ENCODE data around the gene KRT14.
"Not testable (repeated sequence)": the region's sequence is repeated elsewhere in the genome, so short reads cannot be mapped to it uniquely, and the experiment has no call there.

KRT14 gene

GRCh38 chr17:41586863-41587495 lies at the start of gene KRT14:
TSS of gene KRT14 (minus strand) at chr17:41586895. CDS start at chr17:41586834, 61 bp downstream.
- DNase-seq, result no peak

DNA sequence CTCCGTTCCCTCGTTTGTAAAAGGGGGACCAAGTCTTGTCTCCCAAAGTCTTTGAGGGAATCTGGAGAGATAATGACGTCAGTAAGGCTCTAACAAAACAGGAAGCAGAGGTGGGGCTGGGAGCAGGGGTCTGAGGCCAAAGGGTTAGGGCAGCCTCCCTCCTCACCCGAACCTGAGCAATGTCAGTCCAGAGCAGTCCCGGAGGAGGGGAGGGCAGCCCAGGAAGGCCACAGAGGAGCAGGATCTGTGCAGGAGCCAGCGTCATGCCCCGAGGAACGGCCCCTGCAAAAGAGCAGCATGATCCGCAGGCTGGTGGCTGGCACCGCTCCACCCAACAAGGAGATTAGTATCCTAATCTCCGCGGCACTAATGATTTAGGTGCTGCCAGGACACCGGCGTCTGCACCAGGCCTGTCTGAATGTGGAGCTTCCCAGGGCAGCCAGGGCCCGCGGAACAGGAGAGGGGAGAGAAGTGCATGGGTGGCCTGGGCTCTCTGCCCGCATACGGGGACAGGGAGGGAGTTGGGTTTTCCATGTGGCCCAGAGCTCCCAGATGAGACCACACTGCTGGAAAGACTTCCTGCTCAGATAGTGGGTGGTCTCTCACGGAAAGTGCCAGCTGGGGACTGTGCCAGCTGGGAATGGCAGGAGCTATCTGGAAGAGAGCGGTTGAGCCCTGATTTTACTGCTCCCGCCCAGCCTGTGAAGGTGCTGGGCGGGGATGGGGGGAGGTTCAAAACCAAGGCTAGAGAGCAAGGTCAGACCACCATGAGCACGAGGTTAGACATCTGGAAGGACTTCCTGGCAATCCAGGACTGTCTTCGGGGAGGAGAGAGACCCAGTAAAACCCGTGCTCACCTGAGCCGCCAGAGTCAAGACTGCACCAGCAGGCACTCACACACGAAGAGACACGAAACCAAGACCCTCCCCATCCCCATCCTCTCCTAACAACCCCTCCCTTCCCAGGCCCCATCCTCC lies 48.7 kb upstream of the KRT14 start:
- no peak for DNase-seq

DNA sequence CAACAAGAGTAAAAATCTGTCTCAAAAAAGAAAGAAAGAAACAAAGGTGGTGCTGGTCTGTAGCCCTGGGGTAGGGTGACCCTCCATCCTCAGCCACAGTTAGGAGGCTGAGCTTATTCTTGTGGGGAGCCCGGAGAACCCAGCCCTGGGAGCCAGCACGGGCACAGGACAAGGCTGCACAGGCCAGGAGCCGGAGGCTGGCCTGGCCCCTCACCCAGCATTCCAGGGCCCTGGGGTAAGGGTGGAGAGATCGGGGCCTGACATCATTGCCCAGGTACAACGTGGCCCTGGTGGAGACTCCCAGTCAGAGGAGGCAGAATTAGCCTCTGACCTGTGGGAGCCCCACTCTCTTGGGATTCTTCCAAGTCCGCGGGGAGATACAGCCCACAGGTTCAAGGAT lies 47.9 kb upstream of the KRT14 start:
- no peak for DNase-seq

DNA sequence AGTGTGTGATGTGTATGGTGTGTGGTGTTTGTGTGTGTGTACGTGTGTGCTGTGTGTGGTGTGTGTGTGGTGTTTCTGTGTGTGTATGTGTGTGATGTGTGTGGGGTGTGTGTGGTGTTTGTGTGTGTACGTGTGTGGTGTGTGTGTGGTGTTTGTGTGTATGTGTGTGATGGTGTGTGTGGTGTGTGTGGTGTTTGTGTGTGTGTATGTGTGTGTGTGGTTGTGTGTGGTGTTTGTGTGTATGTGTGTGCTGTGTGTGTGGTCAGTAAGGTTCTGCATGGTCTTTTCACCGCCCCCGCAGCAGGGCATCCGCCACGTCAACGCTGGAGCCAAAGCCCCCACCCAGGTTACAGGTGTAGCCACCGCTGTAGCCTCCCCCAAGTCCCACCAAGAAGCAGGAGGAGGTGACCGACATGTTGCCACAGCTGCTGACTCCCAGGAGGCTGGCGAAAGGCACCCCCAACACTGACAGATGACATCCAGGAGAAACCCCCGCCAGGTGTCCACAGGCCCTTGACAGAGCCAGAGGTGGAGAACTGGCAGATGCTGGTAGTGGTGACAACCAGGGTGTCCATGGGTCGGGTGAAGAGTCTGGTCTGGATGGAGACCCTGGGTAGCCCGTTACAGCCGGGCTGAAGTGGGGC lies 47.0 kb upstream of the KRT14 start:
- no peak for DNase-seq

GRCh38 chr17:41632482-41633105 lies 45.9 kb upstream of the KRT14 start:
- DNase-seq, result no peak

GRCh38 chr17:41631898-41632285 lies 45.2 kb upstream of the KRT14 start:
- DNase-seq, result no peak

GRCh38 chr17:41631025-41631897 lies 44.6 kb upstream of the KRT14 start:
- DNase-seq, result no peak

- no peak for DNase-seq
These were observed 43.4 kb upstream of the KRT14 start for GRCh38 chr17:41629826-41630670.

- DNase-seq, result no peak
These were observed 42.6 kb upstream of the KRT14 start for GRCh38 chr17:41629316-41629715.

DNA sequence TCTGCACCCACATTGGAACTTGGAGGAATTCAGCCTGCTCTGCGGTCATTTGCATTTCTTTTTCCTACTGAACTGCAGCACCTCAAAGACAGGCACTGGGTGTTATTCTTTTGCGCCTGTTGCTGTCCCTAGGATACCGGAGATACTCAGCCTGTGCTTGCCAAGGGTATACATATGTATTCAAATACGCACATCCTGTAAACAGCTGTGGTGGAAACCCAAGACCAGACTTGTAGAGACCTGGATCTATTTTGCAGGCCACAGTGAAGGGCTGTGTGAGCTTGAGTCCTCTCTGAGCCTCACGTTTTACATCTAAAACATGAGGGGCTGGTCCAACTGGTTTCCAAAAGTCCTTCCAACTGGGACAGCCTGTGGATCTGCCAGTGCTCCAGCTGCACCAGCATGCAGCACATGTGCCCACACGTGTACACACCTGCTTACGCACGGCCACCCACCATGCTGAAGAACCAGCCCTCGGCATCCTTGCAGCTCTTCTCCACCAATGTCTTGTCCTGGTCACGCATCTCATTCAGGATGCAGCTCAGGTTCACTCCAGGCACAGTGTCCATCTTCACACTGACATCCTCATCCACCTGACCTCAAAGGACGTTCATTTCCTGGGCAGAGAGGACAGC lies 42.0 kb upstream of the KRT14 start:
- DNase-seq, result not testable (repeated sequence)

- DNase-seq, result not testable (repeated sequence)
These were observed 41.3 kb upstream of the KRT14 start for GRCh38 chr17:41628073-41628370.

- no peak for DNase-seq
These were observed 40.8 kb upstream of the KRT14 start for GRCh38 chr17:41627316-41628072.

- not testable (repeated sequence) for DNase-seq
These were observed 40.2 kb upstream of the KRT14 start for GRCh38 chr17:41626914-41627295.

DNA sequence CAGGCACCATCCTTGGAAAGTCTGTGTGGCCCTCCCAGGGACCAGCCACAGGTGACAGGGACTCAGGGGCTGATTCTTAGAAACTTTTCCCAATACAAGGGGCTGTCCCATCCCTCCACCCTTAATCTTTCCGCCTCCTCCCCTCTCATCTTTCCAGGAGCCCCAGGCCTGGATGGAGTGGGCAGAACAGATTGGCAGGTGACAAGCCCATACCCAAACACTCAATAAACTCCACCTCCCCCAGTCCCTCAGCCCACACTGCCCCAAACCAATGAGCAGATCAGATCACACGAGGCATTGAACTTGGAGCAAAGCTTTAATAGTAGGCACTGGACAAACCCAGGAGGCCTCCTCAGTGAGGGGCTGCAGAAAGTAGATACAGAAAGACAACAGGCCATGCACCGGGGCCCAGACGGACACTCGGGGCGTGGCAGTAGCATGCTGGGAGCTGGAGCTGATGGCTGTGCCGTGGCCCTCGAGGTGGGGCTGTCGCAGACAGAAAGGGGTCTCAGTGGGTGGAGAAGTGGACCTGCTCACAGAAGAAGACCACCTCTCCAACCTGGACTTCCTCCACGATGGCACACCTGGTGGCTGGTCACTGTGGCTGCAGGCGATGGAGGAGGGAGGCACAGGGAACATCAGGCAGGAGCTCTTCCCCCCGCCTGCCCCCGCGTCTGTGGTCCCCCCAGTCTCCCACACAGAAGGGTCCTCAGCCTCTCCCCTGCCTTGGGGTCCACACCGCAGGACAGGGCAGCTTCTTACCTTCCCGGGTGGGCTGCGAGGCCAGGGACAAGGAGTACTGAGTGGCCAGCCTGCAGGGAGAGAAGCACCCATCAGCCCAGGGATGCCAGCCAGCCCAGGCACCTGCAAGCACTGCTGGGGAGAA lies 39.6 kb upstream of the KRT14 start:
- DNase-seq, result not testable (repeated sequence)

- DNase-seq, result no peak
These were observed 38.9 kb upstream of the KRT14 start for GRCh38 chr17:41625602-41626001.

DNA sequence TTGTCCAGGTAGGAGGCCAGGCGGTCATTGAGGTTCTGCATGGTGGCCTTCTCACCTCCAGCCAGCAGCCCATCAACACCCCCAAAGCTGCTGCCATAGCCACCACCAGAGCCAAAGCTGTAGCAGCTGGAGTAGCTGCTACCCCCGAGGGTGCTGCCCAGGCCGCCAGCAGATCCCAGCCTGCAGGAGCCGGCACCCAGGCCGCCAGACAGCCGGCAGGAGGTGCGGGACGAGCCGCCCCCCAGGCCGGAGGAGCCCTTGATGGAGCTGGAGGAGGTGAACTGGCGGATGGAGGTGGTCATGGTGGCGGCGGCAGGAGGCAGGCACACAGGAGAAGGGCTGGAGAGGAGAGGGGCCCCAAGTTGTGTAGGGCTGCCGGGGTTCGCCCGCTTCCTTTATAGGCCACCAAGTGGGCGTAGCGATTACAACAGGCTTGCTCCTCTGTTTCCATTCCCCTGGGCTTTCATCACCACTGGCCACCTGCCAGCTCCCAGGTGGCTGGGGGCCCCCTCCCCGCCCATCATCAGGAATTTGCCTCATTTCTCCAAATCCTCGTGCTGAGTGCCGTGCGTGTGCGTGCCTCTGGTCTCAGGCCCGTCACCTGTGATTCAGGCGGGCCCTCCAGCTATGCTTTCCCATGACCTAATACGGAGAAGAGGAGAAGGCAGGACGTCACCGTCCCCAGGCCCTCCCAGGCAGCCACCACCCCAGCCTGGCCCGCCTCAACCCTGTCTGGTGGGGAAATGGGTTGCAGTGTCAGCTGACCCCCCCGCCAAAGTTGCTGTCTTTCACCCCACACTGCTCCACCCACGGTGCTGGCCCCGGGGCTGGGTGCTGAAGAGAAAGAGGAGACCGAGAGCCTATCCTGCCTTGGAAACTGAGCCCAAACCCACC lies 37.8 kb upstream of the KRT14 start, which contains the start of gene KRT17:
KRT17 (minus strand) TSS at position 368 of the 894 bp plus-strand sequence; CDS start at position 302, 66 bp downstream.
- no peak for DNase-seq

- DNase-seq, result peak; percentile 23
These were observed 36.6 kb upstream of the KRT14 start for GRCh38 chr17:41623184-41623861.

All from T1000 (cell line).